NOMO-1 (cell line): ENCODE measurements around the gene MCF2L.
"Not testable (repeated sequence)": the region's sequence is repeated elsewhere in the genome, so short reads cannot be mapped to it uniquely, and the experiment has no call there.

Experiments
- DNase-seq, 2 experiments: peaks; one replicate each; lab custom pipeline; 2025; ENCODE audit not compliant: unreplicated experiment in 2 of 2; lab: John Stamatoyannopoulos, UW

MCF2L gene

DNA sequence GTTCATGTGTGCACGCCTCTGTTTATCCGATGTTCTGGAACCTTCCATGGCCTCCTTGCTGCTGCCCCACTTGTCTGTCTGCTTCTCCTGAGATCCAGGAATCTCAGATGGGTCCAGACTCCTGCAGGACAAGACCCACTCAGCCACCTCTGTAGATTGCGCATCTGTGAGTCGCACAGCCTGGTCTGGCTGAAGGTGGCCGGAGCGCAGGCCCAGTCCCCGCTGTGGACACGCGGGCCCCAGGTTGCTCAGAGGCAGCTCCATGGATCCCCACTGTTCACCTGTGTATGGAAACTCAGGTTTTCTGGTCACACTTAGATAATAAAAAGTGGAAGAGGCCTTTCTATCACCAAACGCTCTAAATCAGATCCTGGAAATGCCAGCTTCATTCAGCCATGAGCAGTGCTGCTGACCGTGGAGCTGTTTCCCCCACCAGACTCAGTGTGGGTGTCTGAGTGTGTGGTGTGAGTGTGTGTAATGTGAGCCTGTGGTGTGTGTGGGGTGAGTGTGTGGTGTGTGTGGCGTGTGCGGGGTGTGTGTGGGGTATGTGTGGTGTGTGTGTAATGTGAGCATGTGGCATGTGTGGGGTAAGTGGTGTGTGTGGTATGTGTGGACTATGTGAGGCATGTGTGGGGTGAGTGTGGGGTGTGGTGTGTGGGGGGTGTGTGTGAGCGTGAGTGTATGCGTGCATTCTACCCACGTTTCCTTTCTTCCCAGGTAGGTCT lies 59.5 kb downstream of the MCF2L start:
- DNase-seq = no peak

DNA sequence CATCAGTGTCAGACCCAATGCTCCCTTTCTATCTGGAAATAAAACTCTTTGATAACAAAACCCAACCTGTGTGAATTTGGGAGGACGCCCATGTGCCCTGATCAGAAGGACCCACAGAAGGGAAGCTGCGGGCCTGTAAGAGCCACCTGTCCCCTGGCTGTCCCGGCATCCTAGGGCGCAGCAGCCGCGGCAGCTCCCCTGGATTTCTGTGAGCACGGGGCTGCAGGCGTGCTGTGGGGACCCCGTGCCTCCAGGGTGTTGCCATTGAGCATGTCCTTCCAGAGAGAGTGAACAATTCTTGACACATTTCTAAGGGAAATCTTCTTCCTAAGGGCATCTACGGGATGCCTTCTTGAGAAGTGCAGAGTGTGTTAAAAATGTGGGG lies 60.0 kb downstream of the MCF2L start:
- DNase-seq = no peak

DNA sequence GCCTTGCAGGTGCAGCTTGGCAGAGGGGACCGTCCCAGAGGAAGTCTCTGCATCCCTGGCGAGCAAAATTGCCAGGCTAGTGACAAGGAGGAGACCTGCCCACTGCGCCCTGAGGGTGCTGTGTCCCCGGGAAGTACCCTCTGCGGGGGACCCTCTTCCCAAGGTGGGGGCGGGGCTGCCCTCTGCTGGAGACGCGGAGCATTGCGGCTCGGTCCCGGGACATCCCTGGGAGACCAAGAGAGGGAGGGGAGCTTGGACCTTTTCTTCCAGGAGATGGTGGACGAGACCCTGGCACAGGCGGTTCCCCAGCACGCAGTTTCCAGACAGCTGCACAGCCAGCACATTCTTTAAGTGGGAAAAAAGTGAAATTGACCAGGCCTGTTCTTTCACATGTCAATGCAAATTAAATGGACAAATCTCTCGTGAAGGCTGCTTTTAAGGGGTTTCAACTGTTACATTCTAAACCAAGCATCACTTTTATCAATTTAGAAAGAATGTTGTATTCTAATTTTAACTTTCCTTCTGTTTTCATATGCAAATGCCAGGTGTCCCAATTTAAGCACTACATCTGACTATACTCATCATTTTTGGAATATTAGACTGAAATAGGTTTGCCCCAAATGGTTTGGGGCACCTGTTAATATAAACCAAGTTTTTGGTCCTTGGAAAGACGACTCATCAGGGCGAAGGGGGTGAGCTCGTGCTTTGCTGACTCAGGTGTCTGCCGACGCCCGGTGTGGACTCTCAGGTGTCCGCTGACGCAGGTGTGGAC lies 60.7 kb downstream of the MCF2L start:
- DNase-seq = no peak

- not testable (repeated sequence) for DNase-seq
Observed at GRCh38 chr13:113030259-113030640, 61.2 kb downstream of the MCF2L start.

DNA sequence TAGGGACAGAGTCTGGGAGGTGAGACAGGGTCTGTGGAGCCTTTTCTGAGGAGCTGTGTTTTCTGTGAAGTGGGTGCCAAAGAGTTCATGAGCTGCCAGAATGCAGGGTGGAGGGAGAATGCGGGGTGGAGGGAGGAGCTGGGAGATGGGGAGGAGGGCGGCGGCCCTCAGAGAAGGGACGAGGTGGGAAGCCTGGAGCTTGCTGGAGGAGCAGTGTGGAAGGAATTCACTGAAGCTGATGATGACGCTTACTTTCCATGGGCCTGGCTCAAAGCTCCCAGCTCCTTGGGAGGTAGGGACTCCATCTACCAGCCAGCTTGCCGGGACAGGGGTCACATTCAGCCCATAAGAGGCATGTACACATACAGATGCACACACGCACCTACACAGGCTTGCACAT lies 62.5 kb downstream of the MCF2L start:
- DNase-seq = no peak

DNA sequence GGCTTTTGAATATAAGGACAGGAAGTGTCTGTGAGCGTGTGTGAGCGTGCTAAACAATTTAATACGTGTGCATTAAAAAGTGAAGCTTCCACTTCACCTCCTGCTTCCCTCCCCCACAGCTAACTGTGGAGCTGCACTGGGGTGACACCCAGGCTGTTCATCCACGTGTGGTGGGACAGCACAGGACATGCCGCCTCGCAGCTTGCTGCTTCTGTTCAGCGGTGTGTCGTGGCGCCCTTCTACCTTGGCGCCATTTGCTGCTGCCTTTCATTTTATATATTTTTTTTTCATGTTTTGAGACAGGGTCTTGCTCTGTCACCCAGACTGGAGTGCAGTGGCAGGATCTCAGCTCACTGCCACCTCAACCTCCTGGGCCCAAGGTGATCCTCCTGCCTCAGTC lies 63.3 kb downstream of the MCF2L start:
- DNase-seq = no peak

GRCh38 chr13:113033054-113033850 lies 64.2 kb downstream of the MCF2L start:
- no peak for DNase-seq

DNA sequence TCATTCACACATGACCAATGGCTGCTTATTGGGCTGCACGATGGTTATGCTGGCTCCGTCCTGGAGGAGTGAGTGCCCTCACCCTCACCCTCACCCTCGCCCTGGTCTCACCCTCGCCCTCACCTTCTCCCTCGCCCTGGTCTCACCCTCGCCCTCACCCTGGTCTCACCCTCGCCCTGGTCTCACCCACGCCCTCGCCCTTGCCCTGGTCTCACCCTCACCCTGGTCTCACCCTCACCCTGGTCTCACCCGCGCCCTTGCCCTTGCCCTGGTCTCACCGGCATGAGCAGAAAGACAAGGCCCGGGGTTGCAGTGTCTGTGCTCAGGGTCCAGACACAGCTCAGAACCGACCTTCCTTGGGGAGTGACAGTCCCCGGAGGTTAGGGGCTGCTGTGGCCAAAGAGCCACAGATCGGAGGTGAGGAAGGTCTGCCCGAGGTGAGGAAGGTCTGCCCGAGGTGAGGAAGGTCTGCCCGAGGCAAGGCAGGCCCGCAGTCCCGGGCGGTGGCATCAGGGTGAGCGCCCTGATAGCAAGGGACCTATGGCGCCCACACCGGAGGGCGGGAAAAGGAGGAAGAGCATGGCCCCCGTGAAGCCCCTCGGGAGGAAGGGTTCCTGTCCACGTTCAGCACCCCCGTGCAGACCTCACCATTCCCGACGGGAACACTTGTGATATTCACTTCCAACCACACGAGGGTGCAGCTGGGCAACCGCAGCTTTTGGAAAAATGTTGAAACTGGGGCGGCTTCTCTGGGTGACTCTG lies 65.6 kb downstream of the MCF2L start:
- DNase-seq = no peak

DNA sequence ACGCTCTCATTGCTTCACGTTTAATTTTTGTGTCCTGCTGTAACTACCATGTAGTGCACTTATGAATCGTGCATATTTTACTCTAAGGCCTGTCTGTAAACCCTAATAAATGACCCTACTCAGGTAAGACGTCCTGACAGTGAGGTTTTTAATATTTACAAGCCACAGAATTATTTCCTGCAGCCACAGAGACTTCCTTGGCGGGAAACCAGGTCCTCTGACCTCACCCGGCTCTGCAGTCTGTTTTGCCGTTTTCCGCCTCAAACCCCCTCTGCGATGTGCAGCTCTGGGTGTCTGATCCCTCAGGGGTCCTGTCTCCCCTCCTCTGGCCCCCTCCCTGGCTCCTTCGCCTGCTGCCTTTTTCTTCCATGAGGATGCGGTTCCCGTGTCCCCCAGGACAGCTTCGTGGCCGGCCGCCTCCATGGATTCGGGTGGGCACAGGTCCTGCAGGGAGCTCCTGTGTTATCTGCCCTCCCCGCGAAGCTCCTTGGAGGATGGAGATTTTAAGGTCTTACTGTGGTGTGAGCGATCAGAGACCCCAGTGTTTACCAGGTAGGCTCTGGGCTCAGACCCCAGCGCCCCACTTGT lies 66.3 kb downstream of the MCF2L start:
- DNase-seq = no peak

DNA sequence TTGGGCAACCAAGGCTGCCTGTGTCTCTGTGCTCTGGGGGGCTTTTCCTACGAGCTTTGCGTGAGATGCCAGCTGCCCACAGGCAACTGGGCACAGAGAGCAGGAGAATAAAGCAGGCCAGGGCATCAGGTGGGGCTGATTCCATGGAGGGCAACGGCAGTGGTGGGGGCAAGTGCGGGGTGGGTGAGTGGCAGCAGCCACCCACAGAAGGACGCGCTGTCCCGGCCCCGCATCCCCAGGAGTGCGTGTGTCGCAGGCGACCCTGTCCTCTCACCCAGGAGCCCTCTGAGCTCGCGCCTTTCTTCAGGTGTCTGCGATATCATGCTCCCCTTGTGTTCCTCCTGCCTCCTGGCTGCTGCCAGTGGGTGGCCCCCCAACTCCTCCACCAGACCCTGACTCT lies 67.4 kb downstream of the MCF2L start:
- DNase-seq = no peak

- no peak for DNase-seq
Observed at GRCh38 chr13:113040031-113040430, 71.0 kb downstream of the MCF2L start.

- DNase-seq = no peak
Observed at GRCh38 chr13:113040597-113041292, 71.7 kb downstream of the MCF2L start.

GRCh38 chr13:113041293-113041690 lies 72.3 kb downstream of the MCF2L start:
- no peak for DNase-seq

GRCh38 chr13:113041896-113042295 lies 72.9 kb downstream of the MCF2L start:
- DNase-seq = no peak

DNA sequence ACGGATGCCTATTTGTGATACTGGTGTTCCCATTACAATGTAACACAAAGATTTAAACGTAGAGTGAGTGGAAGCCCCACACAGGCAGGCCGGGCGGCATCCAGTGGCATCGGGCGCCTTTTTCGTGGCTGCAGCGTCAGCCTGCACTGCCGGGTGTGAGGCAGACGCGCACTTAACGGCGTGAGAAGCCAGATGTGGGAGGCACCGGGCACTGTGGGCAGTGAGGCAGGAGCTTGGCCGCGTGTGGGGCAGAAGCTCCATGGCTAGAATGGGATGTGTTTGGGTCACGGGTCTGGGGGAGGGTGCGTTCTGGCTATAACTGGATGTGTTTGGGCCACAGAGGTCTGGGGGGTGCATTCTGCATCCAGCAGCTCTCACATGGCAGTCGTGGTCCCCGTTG lies 73.4 kb downstream of the MCF2L start:
- no peak for DNase-seq

- no peak for DNase-seq
Observed at GRCh38 chr13:113043001-113043630, 74.1 kb downstream of the MCF2L start.

DNA sequence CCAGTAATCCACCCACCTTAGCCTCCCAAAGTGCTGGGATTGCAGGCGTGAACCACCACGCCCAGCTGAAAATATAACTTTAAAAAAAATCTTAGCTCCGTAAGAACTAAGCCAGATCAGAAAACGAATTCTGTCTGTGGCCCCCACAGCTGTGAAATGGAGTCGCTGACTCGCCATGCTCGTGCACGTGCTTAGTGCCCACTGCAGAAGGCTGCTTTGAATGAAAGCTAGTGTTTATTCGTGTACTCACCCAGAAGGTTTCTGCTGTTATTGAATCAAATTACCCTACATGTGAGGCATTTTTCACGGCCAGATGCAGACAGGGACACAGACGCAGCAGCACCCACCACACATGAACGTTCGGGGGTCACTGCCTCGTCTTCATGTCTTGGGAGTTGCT lies 74.9 kb downstream of the MCF2L start:
- DNase-seq = no peak

GRCh38 chr13:113044391-113045114 lies 75.5 kb downstream of the MCF2L start:
- no peak for DNase-seq
